H1 (cell line): ENCODE measurements around the gene TAS1R3. TPM values are rescaled to one million over a fixed set of nuclear protein-coding genes. Genes with fewer than 3 reads are reported as not detected.

Source experiments
- ASH2L ChIP-seq: fragments of 200-600, 300-600 bp; sonication (generic); IDR thresholded peaks from one replicate; pipeline ENCODE4 v1.7.1; 2017; ENCODE audit warnings: low read length
- polyA plus RNA-seq, 7 experiments: library from polyadenylated mRNA; depleted of rRNA in 3 of 7; stranded (reverse) in 5 of 7; unstranded in 2 of 7; fragments of >200 nt in 5 of 7; fragments of 200-250 nt in 2 of 7; gene quantifications; 1 replicate in 5 of 7; 2 replicates in 1 of 7; 4 replicates in 1 of 7; pipeline versions ENCODE4 v1.2.1 to v1.2.3, GENCODE V29; 2011 to 2013; ENCODE audit warnings: missing spikeins in 2 of 7, mixed read lengths in 2 of 7
- total RNA-seq: library from RNA; stranded (reverse); fragmentation: NEBNext Ultra II Directional; extraction: Animal tissue kit (Norgen Biotek cat#: 25700); gene quantifications from 2 replicates; pipeline ENCODE4 v1.2.1, GENCODE V29; 2021

TAS1R3 gene
- total and polyA plus RNA-seq, 2 of the 8 experiments (the other 6 are each of a cell fraction or from before 2014, with no cell fraction given), result 0.03 to 0.19 TPM

DNA sequence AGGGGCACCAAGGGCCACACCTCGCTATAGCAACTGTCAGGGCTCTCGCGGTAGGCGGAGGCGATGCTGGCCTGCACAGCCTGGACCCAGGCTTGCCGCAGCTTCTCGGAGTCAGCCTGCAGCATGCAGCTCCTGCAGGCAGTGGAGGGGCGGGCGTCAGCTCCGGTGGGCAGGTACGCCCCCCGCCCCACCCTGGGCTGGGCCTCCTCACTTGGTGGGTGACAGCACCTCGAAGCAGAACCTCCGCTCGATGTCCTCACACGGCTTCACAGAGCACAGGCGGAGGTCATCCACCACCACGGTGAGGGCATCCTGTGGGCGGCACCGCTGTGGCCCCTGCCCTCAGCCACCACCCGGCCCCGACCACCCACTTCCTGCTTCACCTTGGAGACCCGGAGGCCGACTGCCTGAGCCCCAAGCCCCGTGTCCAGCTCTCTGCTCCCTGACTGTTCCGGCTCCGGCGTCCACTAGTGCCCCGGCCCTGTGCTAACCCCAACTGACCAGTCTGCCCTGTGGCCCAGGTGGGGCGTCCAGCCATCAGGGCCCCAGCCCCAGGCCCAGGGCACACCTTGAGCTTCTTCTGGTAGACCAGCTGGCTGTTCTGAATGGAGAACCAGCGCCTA lies 33.2 kb upstream of the TAS1R3 start (continued):
- no peak for TF ChIP-seq ASH2L
- TF ChIP-seq, all 59 proteins: peak for 0
